Karpas-422 (cell line): Measurements from ENCODE around the gene MACROH2A1. TPM values are rescaled to one million over a fixed set of nuclear protein-coding genes. Genes with fewer than 3 reads are reported as not detected.

Source experiments
- DNase-seq: peaks from one replicate; pipeline ENCODE4 v3.0.0-alpha.2; 2015
- H2AFZ ChIP-seq: fragments of 200-600 bp; sonication (generic); 2 replicates; pipeline ENCODE4 v1.6.1; 2014; ENCODE audit warnings: antibody characterized with exemption, low read length, mixed read lengths
- H3K27ac ChIP-seq: fragments of 200-600 bp; sonication (generic); 2 replicates; pipeline ENCODE4 v1.5.1; 2014; ENCODE audit warnings: mild to moderate bottlenecking, low read length, moderate library complexity
- H3K27me3 ChIP-seq: fragments of 200-600 bp; sonication (generic); 2 replicates; pipeline ENCODE4 v1.6.1; 2014; ENCODE audit warnings: low read length, mixed read lengths
- H3K36me3 ChIP-seq: fragments of 200-600 bp; sonication (generic); 2 replicates; pipeline ENCODE4 v1.6.1; 2014; ENCODE audit warnings: low read length, mixed read lengths; ENCODE audit not compliant: insufficient read depth
- H3K4me1 ChIP-seq: fragments of 200-600 bp; sonication (generic); 2 replicates; pipeline ENCODE4 v1.6.1; 2014; ENCODE audit warnings: mild to moderate bottlenecking, low read length, mixed read lengths
- H3K4me2 ChIP-seq: fragments of 200-600 bp; sonication (generic); 2 replicates; pipeline ENCODE4 v1.6.1; 2014; ENCODE audit warnings: low read length, low read depth, mild to moderate bottlenecking; ENCODE audit not compliant: poor library complexity, severe bottlenecking
- H3K4me3 ChIP-seq: fragments of 200-600 bp; sonication (generic); 2 replicates; pipeline ENCODE4 v1.5.1; 2014; ENCODE audit warnings: mild to moderate bottlenecking, antibody characterized with exemption, low read length, mixed read lengths
- H3K79me2 ChIP-seq: fragments of 200-600 bp; sonication (generic); 2 replicates; pipeline ENCODE4 v1.6.1; 2014; ENCODE audit warnings: mild to moderate bottlenecking, low read length, mixed read lengths
- H3K9ac ChIP-seq: fragments of 200-600 bp; sonication (generic); 2 replicates; pipeline ENCODE4 v1.6.0; 2014; ENCODE audit warnings: low read length
- H3K9me2 ChIP-seq: fragments of 200-600 bp; sonication (generic), shearing (Covaris generic); replicated peaks from 2 replicates; pipeline ENCODE4 v1.6.0; 2014; ENCODE audit warnings: mild to moderate bottlenecking, low read length, moderate library complexity; ENCODE audit not compliant: insufficient read depth
- H3K9me3 ChIP-seq: fragments of 300-700, 200-600 bp; sonication (generic); 2 replicates; pipeline ENCODE4 v1.6.1; 2014; ENCODE audit warnings: low read length, mixed read lengths
- H4K20me1 ChIP-seq: fragments of 200-600 bp; sonication (generic); 2 replicates; pipeline ENCODE4 v1.6.1; 2014; ENCODE audit warnings: mild to moderate bottlenecking, antibody characterized with exemption, low read length, low read depth; ENCODE audit not compliant: insufficient read depth
- total RNA-seq: library from RNA; depleted of rRNA; stranded (reverse); fragments of >200 nt; shearing (Covaris generic); gene quantifications from 2 replicates; pipeline ENCODE4 v1.2.3, GENCODE V29; 2014; ENCODE audit warnings: low replicate concordance

Gene MACROH2A1
- total RNA-seq, 1 experiment from 2014 or later, result 160 TPM

GRCh38 chr5:135343413-135343812 is 55.6 kb downstream of the MACROH2A1 start:
- Histone ChIP-seq H3K9me3 (no peaks in the 10 kb centered on the region), H4K20me1 (no peaks in the 10 kb centered on the region), H3K27ac (no peak overlapping the region), H2AFZ (no peak overlapping the region), H3K27me3 (no peaks in the 10 kb centered on the region), H3K9me2 (no peaks in the 10 kb centered on the region), H3K9ac (no peak overlapping the region), H3K36me3 (peaks cover 24% of the 10 kb centered on the region), H3K4me1 (peaks cover 27% of the 10 kb centered on the region), H3K4me3 (no peak overlapping the region), H3K79me2 (peaks cover 12% of the 10 kb centered on the region), H3K4me2 (no peak overlapping the region)
- DNase-seq, result no peak

- Histone ChIP-seq H3K9me2 (no peaks in the 10 kb centered on the region), H2AFZ (no peak overlapping the region), H3K79me2 (peaks cover 10% of the 10 kb centered on the region), H3K9ac (no peak overlapping the region), H3K9me3 (no peaks in the 10 kb centered on the region), H3K27me3 (no peaks in the 10 kb centered on the region), H3K4me1 (peaks cover 18% of the 10 kb centered on the region), H3K27ac (no peak overlapping the region), H3K4me2 (no peak overlapping the region), H3K4me3 (no peak overlapping the region), H3K36me3 (peaks cover 24% of the 10 kb centered on the region), H4K20me1 (no peaks in the 10 kb centered on the region)
- DNase-seq, result no peak
Observed at GRCh38 chr5:135342551-135342875, 56.5 kb downstream of the MACROH2A1 start.

DNA sequence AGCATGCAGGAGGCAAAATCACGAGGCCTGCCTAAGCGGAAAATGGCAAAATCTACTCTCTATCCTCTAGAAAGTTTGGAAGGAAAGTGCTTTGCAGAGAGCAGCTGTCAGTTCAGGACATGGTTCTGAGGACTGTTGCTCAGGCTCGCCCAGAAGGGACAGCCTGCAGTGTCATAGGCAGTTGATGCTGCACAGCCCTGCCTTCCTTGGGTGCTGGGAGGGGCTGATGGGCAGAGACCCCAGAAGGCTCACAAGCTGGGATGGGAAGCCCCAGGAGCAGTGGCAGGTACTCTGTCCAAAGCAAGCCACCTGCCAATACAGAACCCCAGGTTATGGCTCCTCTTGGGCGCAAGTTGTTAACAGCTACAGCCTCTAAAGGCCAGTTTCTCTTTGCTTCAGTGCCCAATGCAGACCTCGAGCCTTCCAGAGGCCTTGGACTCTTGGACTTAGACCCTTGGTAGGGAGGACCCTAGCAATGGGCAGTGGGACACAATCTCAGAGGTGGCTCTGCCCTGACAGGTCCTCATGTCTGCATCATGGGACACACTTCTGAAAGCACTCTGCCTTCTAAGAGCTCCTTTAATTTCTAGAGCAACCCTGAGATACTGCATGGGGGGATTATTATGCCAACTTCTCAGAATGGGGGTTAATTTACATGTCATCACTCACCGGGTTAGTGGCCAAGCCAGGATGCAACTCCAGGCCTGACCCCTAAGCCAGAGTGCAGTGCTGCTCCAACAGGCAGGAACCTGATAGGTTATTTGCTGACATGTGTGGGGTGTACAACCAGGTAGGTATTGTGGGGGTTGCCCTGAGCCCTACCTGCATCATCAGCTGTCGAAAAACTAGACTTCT is 57.1 kb downstream of the MACROH2A1 start:
- H3K4me2 ChIP-seq, result no peak overlapping the region
- no peaks in the 10 kb centered on the region for H3K27me3 ChIP-seq
- no peak for DNase-seq
- H3K79me2 ChIP-seq, result peaks cover 6% of the 10 kb centered on the region; the same call in 1 of the 2 replicates
- no peak overlapping the region for H2AFZ ChIP-seq
- no peak overlapping the region for H3K27ac ChIP-seq
- H3K9me2 ChIP-seq, result no peaks in the 10 kb centered on the region
- H3K4me3 ChIP-seq, result no peak overlapping the region
- no peaks in the 10 kb centered on the region for H4K20me1 ChIP-seq
- no peaks in the 10 kb centered on the region for H3K9me3 ChIP-seq
- no peak overlapping the region for H3K9ac ChIP-seq
- H3K4me1 ChIP-seq, result peaks cover 13% of the 10 kb centered on the region
- peaks cover 24% of the 10 kb centered on the region for H3K36me3 ChIP-seq

GRCh38 chr5:135341016-135341666 is 57.9 kb downstream of the MACROH2A1 start:
- H4K20me1 ChIP-seq, result no peaks in the 10 kb centered on the region
- no peaks in the 10 kb centered on the region for H3K27me3 ChIP-seq

DNA sequence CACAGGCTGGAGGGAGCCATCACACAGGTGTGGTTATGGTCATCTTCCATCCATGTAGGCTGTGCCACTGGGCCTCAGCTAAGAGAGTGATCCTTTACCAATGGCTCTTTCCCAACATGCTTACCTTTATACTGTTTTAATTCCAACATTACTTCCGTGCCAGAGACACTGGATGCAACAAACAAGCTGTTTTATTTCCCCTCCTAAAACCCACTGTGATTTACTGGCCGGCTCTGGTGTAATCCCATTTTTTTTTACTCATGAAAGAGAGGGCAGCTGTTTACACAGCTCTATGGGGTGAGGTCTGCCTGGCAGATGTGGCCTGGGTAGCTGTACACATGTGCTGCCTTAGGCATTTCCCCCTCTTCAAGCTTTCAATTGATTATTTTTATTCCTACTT is 58.5 kb downstream of the MACROH2A1 start:
- Histone ChIP-seq H2AFZ (no peak overlapping the region), H3K9ac (no peak overlapping the region), H3K27me3 (no peaks in the 10 kb centered on the region), H3K4me1 (no peaks in the 10 kb centered on the region), H3K9me3 (no peaks in the 10 kb centered on the region), H3K36me3 (peaks cover 17% of the 10 kb centered on the region), H3K4me2 (no peak overlapping the region), H3K79me2 (no peaks in the 10 kb centered on the region), H4K20me1 (no peaks in the 10 kb centered on the region), H3K4me3 (no peak overlapping the region), H3K9me2 (no peaks in the 10 kb centered on the region), H3K27ac (no peak overlapping the region)
- no peak for DNase-seq

More at GRCh38 chr5:135341016-135341666, 57.9 kb downstream of the MACROH2A1 start:
- Histone ChIP-seq H3K9me2 (no peaks in the 10 kb centered on the region), H3K9ac (no peak overlapping the region), H3K9me3 (no peaks in the 10 kb centered on the region), H3K4me2 (no peak overlapping the region), H3K4me3 (no peak overlapping the region), H3K27ac (no peak overlapping the region), H3K4me1 (peaks cover 5% of the 10 kb centered on the region), H3K79me2 (peaks cover 5% of the 10 kb centered on the region; the same call in 1 of the 2 replicates), H2AFZ (no peak overlapping the region), H3K36me3 (peaks cover 23% of the 10 kb centered on the region)
- DNase-seq, result no peak

GRCh38 chr5:135339623-135340022 is 59.4 kb downstream of the MACROH2A1 start:
- H3K9me3 ChIP-seq, result no peaks in the 10 kb centered on the region
- no peaks in the 10 kb centered on the region for H4K20me1 ChIP-seq
- H2AFZ ChIP-seq, result no peak overlapping the region
- no peaks in the 10 kb centered on the region for H3K9me2 ChIP-seq
- no peak for DNase-seq
- no peak overlapping the region for H3K9ac ChIP-seq
- H3K27me3 ChIP-seq, result no peaks in the 10 kb centered on the region
- H3K4me1 ChIP-seq, result no peaks in the 10 kb centered on the region
- H3K79me2 ChIP-seq, result no peaks in the 10 kb centered on the region
- H3K4me3 ChIP-seq, result no peak overlapping the region
- no peak overlapping the region for H3K27ac ChIP-seq
- H3K36me3 ChIP-seq, result peaks cover 13% of the 10 kb centered on the region; the same call in 1 of the 2 replicates
- H3K4me2 ChIP-seq, result no peak overlapping the region

- Histone ChIP-seq H3K9me2 (no peaks in the 10 kb centered on the region), H3K4me3 (no peak overlapping the region), H3K9me3 (no peaks in the 10 kb centered on the region), H3K36me3 (peaks cover 13% of the 10 kb centered on the region; the same call in 1 of the 2 replicates), H4K20me1 (no peaks in the 10 kb centered on the region; the same call in 1 of the 2 replicates), H3K27ac (no peak overlapping the region), H3K27me3 (no peaks in the 10 kb centered on the region), H3K9ac (no peak overlapping the region), H2AFZ (no peak overlapping the region), H3K4me1 (no peaks in the 10 kb centered on the region), H3K4me2 (no peak overlapping the region), H3K79me2 (no peaks in the 10 kb centered on the region)
- no peak for DNase-seq
Observed at GRCh38 chr5:135339189-135339588, 59.8 kb downstream of the MACROH2A1 start.

- 0 out of 2 replicates have a peak, but pooled peaks cover 4% of the 10 kb centered on the region for H3K36me3 ChIP-seq
Observed at GRCh38 chr5:135337064-135337463, 62.0 kb downstream of the MACROH2A1 start.

More at GRCh38 chr5:135337064-135337463, 62.0 kb downstream of the MACROH2A1 start:
- Histone ChIP-seq H3K9me3 (no peaks in the 10 kb centered on the region), H3K9ac (no peak overlapping the region), H3K9me2 (no peaks in the 10 kb centered on the region), H3K27ac (no peak overlapping the region), H3K4me2 (no peak overlapping the region), H4K20me1 (no peaks in the 10 kb centered on the region; the same call in 1 of the 2 replicates), H3K79me2 (no peaks in the 10 kb centered on the region), H3K4me3 (no peak overlapping the region), H3K4me1 (no peaks in the 10 kb centered on the region), H3K27me3 (no peaks in the 10 kb centered on the region), H2AFZ (no peak overlapping the region)
- no peak for DNase-seq
